Hematopoietic multipotent progenitor cell (in vitro differentiated cells): ENCODE measurements around the gene SDC3. TPM values are rescaled to one million over a fixed set of nuclear protein-coding genes. Genes with fewer than 3 reads are reported as not detected.

Experiments
- DNase-seq, 3 donors: peaks; one replicate each; pipeline ENCODE4 v3.0.0-alpha.2; 2011 to 2015; ENCODE audit warnings: low read depth in 2 of 3, low spot score in 2 of 3
- total RNA-seq: library from RNA; depleted of rRNA; stranded (reverse); fragments of >200 nt; gene quantifications from one replicate; pipeline ENCODE4 v1.2.3, GENCODE V29; 2012

The SDC3 gene
- total RNA-seq, 1 donor: under 0.01 TPM

DNA sequence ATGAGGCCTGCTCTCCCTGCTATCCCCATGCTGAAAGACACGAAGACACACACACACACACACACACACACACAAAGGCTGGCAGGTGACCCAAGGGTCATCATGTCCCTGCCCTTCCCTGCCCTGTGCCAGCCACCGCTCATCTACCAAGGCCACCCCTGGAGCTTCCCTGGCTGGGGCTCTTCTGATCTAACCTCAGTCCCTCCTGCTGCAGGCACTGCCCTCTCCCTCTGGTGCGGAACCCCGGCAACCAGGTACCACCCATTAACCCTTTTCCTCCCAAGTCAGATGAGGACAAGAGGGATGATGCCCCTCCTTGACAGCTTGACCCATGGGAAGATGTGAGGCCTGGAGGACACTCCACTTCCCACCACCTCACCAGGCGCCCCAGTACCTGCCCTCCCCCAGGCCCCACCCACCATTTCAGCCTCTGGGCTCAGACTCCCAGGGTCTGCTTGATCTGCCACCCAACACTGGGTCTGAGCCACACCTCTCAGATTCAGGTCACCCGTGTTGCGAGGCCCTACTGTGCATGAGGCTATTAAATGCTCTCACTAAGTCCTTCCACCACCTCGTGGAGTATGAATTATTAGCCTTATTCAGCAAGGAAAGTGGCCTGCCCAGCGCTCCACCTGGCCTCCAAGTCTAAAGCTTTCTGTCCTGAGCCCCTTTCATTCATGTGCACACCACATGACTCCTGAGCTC is 2.5 kb downstream of the SDC3 start:
- no peak for DNase-seq

DNA sequence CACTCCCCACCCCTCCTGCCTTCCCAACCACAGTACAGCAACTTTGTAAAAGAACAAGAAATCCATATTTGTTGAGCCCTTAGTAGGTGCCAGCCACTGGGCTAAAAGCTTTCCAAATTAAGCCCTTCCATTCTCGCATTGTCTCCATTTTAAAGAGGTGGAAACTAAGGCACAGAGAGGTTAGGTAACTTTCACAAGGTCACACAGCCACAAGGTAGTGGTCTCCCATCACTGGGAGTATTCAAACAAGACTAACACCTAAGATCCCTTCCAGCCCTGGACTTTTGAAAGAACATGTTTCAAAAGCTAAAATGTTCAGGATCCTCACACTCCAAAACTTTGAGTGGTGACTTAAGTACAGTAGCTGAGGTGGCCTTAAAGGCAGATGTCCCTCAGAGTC is 3.2 kb downstream of the SDC3 start:
- no peak for DNase-seq

- no peak for DNase-seq
Observed at GRCh38 chr1:30904962-30905335, 3.6 kb downstream of the SDC3 start.

GRCh38 chr1:30904191-30904961 is 4.2 kb downstream of the SDC3 start:
- no peak for DNase-seq

- DNase-seq: no peak
Observed at GRCh38 chr1:30903343-30904034, 5.1 kb downstream of the SDC3 start.

DNA sequence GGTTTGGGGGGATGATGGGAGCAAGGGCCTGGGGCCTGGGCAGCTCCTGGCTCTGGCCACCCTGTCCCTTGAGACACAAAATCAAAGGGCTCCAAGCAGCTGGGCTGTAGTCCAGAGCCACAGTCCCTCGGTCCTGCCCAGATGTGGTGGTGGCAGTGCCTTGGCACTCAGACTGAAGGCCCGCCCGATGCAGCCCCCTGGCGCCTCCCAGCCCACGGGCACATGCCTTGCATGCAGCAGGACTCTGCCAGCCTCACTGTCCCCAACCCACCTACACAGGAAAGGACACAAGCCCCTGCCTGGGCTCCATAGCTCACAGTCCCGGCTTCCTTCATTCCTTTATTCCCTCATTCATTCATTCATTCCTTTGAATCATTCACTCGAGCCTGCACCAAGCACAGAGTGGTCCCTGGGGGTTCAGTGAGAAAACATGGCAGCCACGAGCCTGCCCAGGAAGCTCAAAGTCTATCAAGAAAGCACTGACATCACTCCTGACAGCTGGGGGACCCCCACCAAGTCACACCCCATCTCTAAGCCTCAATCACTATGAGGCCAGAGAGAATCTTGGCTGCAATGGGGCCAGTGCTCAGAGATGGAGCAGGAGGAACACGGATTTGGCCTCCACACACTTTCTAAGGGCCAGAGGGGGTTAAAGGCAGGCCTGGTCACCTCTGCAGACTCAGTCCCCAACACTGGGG is 5.8 kb downstream of the SDC3 start:
- DNase-seq: no peak

DNA sequence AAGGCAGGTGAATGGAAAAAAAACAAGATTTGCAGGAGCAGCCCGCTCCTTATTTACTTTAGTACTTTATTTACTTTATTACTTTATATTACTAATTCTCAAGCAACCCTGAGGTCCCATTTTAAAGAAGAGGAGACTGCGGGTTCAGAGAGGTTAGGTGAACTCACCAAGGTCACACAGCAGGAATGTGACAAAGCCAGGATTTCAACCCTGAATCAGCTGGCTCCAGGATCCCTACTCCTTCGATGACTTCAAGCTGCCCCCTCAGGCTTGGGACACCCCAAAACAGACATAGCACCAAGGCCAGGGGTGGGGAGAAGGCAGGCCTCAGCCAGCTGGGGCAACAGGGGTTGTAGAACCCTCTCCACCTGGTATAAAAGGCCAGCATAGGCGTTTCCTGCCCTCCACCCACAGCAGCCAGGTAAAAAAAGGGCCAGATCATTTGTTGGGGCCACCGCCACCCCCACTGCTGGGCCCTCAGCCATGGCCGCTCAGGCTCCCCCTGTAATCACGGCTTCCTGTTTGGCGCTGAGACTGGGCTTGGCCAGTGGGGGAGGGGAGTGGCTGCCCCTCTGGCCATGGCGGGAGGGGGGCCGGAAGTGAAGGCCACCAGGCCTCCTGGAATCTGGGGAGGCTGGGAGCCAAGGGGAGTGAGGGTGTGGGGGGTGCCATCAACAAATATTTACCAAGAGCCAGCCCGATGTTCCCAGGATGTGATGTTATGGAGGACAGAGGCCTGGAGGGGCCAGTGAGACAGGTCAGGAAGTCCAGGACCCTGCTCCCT is 6.6 kb downstream of the SDC3 start:
- DNase-seq: no peak

- no peak for DNase-seq
Observed at GRCh38 chr1:30900931-30901560, 7.5 kb downstream of the SDC3 start.

DNA sequence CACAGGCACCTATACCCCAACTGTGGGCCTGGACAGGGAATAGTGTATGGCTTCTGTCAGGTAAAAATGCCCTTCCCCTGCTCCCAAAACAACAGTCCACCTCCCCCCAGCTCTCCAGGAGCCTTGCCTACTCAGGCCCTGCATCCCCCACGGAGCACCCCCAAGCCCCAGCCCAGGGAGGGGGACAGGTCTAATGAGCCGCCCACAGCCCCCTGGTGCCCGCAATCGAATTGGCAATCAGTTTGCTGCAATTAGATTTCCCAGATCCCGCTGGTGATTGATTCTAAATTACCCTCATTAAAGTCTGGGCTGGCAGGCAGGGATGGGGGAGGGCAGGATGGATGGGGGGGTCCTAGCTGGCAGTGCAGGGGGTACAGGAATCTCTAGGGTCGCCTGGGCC is 8.1 kb downstream of the SDC3 start:
- no peak for DNase-seq

DNA sequence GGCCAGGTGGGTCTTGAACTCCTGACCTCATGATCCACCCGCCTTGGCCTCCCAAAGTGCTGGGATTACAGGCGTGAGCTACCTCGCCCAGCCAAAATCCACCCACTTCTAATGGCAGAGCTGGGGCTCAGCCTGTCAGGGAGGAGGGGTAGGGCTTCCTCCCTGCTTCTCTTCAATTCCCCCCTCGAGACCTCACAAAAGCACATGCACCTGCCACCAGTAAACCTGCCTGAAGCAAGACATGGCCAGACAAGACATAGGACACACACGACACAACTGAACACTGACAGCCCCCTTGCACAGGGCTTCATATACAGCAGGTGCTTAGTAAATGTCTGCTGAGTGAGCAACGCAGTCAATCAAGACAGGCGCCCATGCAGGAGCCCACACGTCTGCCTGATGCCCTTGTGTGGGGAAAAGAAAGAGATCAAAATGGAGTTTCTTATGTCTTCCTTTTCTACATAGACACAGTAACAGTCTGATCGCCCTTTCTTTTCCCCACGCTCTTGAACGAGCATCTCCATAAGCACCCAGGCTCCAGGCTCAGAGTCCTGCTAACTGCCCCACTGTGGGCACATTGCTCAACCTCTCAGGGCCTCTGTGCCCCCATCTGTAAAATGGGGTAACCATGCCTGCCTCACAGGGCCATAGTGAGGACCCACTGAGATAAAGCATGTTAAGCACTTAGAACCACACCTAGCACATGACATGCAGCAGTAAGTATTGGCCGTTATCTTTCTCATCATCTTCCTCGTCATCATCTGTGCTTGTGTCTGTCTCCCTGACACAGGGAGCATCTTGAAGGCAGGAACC is 8.8 kb downstream of the SDC3 start:
- DNase-seq: no peak

- DNase-seq: no peak
Observed at GRCh38 chr1:30898031-30898815, 10.3 kb downstream of the SDC3 start.

DNA sequence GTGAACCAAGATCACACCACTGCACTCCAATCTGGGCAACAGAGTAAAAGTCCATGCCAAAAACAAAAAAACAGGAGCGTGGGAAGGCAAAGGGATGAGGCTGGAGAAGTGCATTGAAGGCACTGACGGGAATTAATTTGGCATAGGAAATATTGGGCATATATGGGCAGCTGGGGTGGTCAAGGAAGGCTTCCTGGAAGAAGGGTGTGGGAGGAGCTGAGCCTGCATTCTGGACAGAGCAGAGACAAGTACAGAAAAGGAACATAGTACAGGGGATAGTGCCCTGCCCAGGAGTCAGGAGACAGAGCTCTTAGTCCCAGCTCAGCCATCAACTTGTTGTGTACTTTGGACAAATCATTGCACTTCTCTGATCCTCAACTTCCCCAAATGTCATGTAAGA is 11.7 kb downstream of the SDC3 start:
- DNase-seq: no peak

DNA sequence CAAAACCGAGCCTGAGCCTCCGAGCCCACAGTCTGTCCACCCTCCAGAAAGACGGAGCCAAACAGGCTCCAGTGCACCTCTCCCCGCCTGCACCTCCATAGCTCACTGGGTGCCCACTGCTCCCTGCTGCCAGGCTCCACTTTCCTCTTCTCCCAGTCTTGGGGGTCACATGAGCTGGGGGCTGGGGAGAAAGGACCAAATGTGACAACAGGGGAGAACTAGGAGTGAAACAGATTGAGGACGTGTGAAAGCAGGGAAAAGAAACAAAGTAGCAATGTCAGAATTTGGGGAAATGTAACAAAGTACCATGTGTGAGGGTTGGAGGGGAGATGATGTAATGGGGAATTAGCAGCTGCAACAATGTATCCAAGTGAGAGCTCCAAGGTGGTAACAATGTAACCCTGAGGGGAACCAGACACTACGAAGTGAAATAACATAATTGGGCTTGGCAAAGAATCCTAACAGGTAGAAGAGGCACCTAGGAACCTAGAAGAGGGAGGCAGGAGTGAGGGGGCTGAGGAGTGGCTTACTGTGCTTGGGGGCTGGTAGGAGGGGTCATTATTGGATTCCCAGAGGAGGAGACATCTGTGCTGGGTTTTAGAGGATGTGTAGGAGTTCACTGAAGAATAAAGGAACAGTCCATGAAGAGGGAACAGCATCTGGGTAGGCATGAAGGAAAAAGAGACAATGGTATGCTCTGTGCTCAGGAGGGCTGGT is 12.5 kb downstream of the SDC3 start:
- DNase-seq: no peak

DNA sequence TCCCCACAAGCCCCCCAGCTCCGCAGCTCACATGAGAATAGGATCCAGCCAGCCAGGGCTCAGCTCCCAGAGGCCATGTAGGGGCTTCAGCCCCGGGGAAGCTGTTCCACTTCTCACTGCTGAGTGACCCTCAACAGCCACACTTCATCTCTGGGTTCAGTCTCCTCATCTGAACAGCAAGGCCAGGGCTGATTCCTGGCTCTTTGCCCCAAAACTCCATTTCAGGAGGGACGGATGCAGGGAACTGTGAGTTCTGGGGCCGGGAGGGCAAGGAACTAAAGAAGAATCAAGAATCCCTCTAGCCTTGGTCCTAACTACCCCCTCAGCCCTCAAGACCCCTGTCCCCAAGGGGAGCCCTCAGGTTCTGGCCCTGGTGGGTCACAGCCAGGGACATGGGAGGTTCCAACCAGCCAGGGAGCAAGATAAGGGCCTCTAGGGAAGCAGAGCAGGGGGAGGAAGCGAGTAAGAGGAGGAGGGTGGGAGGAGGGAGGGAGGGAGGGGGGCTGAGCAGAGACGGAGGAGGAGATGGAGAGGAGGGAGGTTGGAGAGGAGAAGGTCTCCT is 13.1 kb downstream of the SDC3 start:
- DNase-seq: no peak

GRCh38 chr1:30894508-30894973 is 14.0 kb downstream of the SDC3 start:
- no peak for DNase-seq

DNA sequence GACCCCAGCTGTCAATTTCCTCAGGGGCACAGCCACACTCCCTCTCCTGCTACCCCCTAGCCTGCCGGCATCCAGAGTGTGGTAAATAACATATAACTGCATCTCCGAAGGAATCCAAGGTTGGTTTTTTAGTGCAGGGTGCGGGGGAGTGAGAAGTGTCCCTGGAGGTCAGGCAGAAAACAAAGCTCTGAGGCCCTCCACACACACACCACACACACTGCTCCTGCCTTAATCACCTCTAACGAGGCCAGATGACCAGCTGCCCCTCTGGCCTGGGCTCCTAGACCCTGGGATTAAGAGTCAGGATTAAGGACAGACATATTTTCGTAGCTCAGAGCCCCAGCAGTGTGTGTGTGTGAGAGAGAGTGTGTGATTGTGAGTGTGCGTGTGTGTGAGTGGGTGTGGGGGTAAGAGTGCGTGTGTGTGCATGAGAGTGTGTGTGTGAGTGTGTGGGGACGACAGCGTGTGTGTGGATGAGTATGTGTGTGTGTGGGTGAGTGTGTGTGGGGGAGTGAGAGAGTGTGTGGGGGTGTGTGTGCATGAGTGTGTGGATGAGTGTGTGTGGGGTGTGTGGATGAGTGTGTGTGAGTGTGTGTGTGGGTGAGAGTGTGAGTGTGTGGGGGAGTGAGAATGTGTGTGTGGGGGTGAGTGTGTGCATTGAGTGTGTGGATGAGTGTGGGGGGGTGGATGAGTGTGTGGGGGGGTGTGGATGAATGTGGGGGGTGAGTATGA is 14.6 kb downstream of the SDC3 start:
- no peak for DNase-seq

DNA sequence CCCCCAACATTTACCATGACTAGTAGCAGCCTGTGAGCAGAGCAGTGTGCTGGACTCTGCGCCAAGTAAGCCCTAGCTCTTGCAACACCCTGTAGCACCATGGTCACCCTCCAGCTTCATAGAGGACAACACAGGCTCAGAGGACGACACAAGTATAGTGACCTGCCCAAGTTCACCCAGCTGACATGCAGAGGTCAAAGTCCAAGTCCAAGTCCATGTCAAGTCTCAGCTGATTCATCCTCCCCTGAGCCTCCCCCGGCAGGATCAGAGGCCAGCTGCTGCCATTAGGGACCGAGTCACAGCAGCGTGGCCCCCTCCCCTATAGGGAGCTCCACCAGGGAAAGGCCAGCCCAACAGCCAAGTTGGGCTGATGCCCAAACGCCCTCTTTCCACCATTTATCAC is 15.9 kb downstream of the SDC3 start:
- DNase-seq: no peak
